ENCODE results near the gene SLITRK6. TPM values are rescaled to one million over a fixed set of nuclear protein-coding genes. Genes with fewer than 3 reads are reported as not detected.
"Not testable (repeated sequence)": the region's sequence is repeated elsewhere in the genome, so short reads cannot be mapped to it uniquely, and the experiment has no call there.

The SLITRK6 gene
- total RNA-seq, 1 donor from 2014 or later = 33.8 TPM

DNA sequence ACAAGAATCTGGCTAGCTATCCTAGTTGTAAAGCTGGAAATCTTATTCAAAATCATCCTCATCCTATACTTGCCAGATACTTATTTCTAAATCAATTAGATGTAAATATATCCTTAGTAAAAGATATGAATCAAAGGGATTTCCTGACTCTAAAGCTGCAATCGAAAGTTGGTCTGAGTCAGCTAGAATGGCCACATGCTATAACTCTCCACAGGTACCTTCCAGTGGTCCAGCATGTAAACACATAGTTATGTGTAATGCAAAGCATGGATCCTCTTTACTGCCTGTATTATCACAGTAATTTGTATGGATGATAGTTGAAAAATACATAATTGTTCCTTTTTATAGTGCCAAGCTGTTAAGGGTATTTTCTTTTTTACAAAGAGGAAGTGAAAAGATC is 27.4 kb downstream of the SLITRK6 start:
- no peak for DNase-seq (ENCODE audit: low read depth, low spot score)
- Mint-ChIP-seq H3K9me3 (peaks cover 11% of the 10 kb centered on the region), H3K27me3 (ENCODE audit: low read depth) (no peaks in the 10 kb centered on the region), H3K27ac (ENCODE audit: unreplicated experiment) (no peak overlapping the region), H3K4me1 (peaks cover 4% of the 10 kb centered on the region), H3K4me3 (no peak overlapping the region), H3K36me3 (ENCODE audit: low read depth) (no peaks in the 10 kb centered on the region)
- TF ChIP-seq, protein P1, sequence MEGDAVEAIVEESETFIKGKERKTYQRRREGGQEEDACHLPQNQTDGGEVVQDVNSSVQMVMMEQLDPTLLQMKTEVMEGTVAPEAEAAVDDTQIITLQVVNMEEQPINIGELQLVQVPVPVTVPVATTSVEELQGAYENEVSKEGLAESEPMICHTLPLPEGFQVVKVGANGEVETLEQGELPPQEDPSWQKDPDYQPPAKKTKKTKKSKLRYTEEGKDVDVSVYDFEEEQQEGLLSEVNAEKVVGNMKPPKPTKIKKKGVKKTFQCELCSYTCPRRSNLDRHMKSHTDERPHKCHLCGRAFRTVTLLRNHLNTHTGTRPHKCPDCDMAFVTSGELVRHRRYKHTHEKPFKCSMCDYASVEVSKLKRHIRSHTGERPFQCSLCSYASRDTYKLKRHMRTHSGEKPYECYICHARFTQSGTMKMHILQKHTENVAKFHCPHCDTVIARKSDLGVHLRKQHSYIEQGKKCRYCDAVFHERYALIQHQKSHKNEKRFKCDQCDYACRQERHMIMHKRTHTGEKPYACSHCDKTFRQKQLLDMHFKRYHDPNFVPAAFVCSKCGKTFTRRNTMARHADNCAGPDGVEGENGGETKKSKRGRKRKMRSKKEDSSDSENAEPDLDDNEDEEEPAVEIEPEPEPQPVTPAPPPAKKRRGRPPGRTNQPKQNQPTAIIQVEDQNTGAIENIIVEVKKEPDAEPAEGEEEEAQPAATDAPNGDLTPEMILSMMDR (conservative IDR thresholded peaks at IDR 0.05) = no peak

DNA sequence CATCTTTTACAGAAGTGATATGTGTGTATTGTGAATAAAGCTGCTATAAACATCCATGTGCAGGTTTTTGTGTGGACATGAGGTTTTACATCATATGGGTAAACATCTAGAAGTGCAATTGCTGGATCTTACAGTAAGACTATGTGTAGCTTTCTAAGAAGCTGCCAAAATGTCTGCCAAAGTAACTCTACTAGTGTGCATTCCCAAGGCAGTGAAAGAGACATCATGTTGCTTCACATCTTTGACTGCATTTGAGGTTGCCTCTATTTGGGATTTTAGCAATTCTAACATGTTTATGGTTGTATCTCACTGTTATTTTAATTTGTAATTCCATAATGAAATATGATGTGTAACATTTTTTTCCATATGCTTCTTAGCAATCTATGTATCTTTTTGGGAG is 30.3 kb downstream of the SLITRK6 start:
- Mint-ChIP-seq H3K36me3 (ENCODE audit: low read depth) (no peaks in the 10 kb centered on the region), H3K4me3 (no peak overlapping the region), H3K27me3 (ENCODE audit: low read depth) (no peaks in the 10 kb centered on the region), H3K27ac (ENCODE audit: unreplicated experiment) (no peak overlapping the region), H3K4me1 (peaks cover 4% of the 10 kb centered on the region), H3K9me3 (peaks cover 4% of the 10 kb centered on the region)
- TF ChIP-seq, protein P1 (conservative IDR thresholded peaks at IDR 0.05) = no peak
- DNase-seq (ENCODE audit: low read depth, low spot score) = no peak

DNA sequence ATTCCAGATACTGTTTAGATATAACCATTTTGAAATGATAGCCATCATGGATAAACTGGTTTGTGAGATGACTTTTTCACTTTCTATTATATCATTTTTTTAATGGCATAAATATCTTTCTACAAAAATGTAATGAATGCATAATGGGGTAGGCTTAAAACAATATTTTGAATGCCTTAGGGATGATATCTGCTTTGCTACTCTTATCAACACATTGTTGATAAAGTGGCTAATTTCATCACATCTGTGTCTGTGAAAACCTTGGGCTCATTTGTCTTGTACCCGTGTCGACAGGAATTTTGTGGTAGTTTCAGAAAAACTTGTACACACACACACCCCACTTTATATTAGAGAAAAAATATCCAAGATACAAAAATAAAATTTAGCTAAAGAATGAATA is 44.1 kb downstream of the SLITRK6 start:
- Mint-ChIP-seq H3K9me3 (no peaks in the 10 kb centered on the region), H3K4me1 (no peaks in the 10 kb centered on the region), H3K4me3 (no peak overlapping the region), H3K36me3 (ENCODE audit: low read depth) (no peaks in the 10 kb centered on the region), H3K27me3 (ENCODE audit: low read depth) (no peaks in the 10 kb centered on the region), H3K27ac (ENCODE audit: unreplicated experiment) (no peak overlapping the region)
- TF ChIP-seq, protein P1 (conservative IDR thresholded peaks at IDR 0.05) = no peak
- DNase-seq (ENCODE audit: low read depth, low spot score) = no peak

DNA sequence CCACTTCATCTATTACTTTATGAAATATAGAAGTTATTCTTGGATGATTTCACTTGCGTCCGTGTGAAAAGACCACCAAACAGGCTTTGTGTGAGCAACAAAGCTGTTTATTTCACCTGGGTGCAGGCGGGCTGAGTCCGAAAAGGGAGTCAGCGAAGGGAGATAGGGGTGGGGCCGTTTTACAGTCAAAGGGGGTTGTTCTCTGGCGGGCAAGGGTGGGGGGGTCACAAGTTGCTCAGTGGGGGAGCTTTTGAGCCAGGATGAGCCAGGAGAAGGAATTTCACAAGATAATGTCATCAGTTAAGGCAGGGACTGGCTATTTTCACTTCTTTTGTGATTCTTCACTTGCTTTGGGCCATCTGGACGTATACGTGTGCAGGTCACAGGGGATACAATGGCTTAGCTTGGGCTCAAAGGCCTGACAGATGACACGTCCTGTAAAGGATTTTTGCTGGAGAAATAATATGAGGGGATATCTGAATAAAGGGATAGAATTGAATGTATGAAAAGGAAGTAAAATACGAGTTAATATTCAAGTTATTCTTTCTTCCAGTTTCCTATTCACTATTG is 55.9 kb downstream of the SLITRK6 start:
- H3K4me1 Mint-ChIP-seq = peaks cover 13% of the 10 kb centered on the region
- DNase-seq (ENCODE audit: low read depth, low spot score) = not testable (repeated sequence)

More for the DNA sequence above, 55.9 kb downstream of the SLITRK6 start:
- not testable (repeated sequence) for H3K27me3 Mint-ChIP-seq (ENCODE audit: low read depth); H3K4me3 Mint-ChIP-seq; H3K9me3 Mint-ChIP-seq; H3K36me3 Mint-ChIP-seq (ENCODE audit: low read depth)
- H3K27ac Mint-ChIP-seq (ENCODE audit: unreplicated experiment) = peak overlapping the region; percentile 35

Data from neural crest cell (in vitro differentiated cells).